ENCODE data around the gene STEAP1B. TPM values are rescaled to one million over a fixed set of nuclear protein-coding genes. Genes with fewer than 3 reads are reported as not detected.
"Not testable (repeated sequence)": the region's sequence is repeated elsewhere in the genome, so short reads cannot be mapped to it uniquely, and the experiment has no call there.

STEAP1B gene
- polyA plus RNA-seq, 1 experiment, result 18.8 TPM

DNA sequence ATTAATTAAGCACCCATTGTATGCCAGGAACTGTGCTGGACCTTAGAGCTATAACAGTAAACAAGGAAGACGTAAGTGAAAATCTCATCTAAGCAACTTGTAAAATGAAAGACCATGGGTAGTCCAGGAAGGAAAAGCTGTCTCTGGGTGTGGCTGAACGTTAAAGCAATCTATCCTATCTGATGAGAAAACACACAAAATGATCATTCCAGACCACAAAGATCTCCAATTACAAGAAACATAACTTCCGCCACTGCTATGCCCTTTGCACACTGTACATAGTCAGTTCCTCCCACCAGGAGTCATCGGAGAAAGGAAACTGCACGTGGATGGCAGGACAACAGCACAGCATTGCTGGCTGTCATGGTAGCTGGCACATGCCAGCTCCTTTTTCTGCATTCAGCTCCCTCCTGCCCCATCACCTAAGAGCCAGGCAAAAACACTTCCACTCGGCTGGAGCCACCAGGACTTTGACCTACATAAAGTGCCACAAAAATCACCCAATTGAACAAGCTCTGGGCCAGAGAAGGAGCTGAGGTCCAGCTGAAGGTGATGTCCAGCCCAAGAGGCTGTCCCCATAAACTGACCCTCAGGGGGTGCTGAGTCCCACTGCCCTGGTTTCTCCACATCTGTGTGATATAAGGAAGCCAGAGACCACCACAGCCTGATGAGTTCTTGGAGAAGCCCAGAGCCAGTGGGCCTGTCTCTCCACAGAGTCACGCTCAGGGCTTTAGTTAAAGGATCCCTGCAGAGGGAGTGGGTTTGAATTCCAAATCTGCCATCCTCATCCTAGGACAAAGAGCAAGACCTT, 56.4 kb downstream of the STEAP1B start:
- DNase-seq (ENCODE audit: low read depth, low spot score), result no peak
- Histone ChIP-seq H3K27me3 (ENCODE audit: control insufficient read depth, insufficient read depth, low read length) (no peaks in the 10 kb centered on the region), H3K9me3 (ENCODE audit: control insufficient read depth, insufficient read depth, low read length) (no peaks in the 10 kb centered on the region), H3K27ac (ENCODE audit: low read depth, low read length) (no peak overlapping the region), H3K4me3 (ENCODE audit: low read depth, low read length) (no peak overlapping the region)
- ChIA-PET POLR2A (no interaction called here), CTCF (no interaction called here)
- TF ChIP-seq, protein P1, sequence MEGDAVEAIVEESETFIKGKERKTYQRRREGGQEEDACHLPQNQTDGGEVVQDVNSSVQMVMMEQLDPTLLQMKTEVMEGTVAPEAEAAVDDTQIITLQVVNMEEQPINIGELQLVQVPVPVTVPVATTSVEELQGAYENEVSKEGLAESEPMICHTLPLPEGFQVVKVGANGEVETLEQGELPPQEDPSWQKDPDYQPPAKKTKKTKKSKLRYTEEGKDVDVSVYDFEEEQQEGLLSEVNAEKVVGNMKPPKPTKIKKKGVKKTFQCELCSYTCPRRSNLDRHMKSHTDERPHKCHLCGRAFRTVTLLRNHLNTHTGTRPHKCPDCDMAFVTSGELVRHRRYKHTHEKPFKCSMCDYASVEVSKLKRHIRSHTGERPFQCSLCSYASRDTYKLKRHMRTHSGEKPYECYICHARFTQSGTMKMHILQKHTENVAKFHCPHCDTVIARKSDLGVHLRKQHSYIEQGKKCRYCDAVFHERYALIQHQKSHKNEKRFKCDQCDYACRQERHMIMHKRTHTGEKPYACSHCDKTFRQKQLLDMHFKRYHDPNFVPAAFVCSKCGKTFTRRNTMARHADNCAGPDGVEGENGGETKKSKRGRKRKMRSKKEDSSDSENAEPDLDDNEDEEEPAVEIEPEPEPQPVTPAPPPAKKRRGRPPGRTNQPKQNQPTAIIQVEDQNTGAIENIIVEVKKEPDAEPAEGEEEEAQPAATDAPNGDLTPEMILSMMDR (IDR thresholded peaks at IDR 0.05; ENCODE audit: low read depth, low read length), result no peak

DNA sequence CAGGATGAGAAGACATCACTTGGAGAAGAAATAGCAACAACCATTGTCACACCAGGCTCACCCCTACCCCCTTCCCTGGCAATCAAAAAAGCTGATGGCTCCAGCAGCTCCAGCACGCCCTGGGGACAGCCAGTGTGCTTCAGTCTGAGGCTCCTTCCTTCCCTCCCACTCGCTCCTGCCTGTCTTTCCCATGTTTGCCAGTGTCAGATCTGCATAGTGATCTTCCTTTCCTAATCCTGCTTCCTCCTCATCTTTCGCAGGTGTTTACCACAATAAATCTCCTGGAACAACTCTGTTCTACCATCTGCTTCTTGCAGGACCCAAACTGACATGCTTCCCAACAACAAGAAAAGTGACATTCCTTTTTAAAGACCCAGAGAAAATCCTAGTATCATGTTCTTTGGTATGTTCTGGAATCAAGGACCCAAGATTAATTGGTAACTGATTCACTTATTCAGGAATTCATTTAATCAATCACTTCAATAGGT, 57.1 kb downstream of the STEAP1B start:
- POLR2A ChIA-PET, result no interaction called here
- TF ChIP-seq, protein P1 (IDR thresholded peaks at IDR 0.05; ENCODE audit: low read depth, low read length), result no peak
- no peak for DNase-seq (ENCODE audit: low read depth, low spot score)
- H3K9me3 ChIP-seq (ENCODE audit: control insufficient read depth, insufficient read depth, low read length), result no peaks in the 10 kb centered on the region
- no peaks in the 10 kb centered on the region for H3K27me3 ChIP-seq (ENCODE audit: control insufficient read depth, insufficient read depth, low read length)
- H3K4me3 ChIP-seq (ENCODE audit: low read depth, low read length), result no peak overlapping the region
- H3K27ac ChIP-seq (ENCODE audit: low read depth, low read length), result no peak overlapping the region
- CTCF ChIA-PET, result no interaction called here

DNA sequence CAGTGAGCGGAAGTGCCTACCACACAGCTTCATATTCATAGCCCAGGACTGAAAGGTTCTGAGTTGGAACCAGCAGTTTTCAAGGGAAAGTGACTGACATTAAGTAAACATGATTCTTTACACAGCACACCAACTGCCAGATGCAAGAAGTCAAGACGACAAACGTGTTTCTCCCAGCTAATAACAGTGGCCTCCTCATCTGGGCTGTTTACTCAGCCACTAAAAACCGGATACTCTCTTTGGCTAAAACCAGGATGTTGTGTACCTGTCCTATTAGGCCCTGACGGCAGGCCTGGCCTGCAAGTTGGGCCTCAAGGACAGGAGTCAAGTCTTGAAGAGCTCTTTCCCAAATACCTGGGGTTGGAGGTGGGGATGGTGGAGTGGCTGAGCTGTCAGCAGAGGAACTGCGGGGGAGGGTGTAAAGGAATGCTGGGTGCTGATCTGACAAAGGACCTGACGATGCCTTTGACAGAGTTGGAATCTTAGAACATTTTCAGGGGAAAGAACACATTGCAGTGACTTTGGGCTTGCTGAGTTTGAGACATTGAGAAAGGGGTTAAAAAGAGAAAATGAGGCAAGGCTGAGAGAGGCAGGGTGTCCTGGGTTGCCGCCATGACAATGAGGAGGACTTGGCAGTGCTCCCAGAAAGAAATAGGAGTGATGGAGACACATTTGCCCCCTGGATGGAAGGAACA, 57.7 kb downstream of the STEAP1B start:
- CTCF ChIA-PET, result no interaction called here
- TF ChIP-seq, protein P1 (IDR thresholded peaks at IDR 0.05; ENCODE audit: low read depth, low read length), result no peak
- Histone ChIP-seq H3K27me3 (ENCODE audit: control insufficient read depth, insufficient read depth, low read length) (no peaks in the 10 kb centered on the region), H3K4me3 (ENCODE audit: low read depth, low read length) (no peak overlapping the region), H3K9me3 (ENCODE audit: control insufficient read depth, insufficient read depth, low read length) (no peaks in the 10 kb centered on the region), H3K27ac (ENCODE audit: low read depth, low read length) (no peak overlapping the region)
- POLR2A ChIA-PET, result no interaction called here
- no peak for DNase-seq (ENCODE audit: low read depth, low spot score)

DNA sequence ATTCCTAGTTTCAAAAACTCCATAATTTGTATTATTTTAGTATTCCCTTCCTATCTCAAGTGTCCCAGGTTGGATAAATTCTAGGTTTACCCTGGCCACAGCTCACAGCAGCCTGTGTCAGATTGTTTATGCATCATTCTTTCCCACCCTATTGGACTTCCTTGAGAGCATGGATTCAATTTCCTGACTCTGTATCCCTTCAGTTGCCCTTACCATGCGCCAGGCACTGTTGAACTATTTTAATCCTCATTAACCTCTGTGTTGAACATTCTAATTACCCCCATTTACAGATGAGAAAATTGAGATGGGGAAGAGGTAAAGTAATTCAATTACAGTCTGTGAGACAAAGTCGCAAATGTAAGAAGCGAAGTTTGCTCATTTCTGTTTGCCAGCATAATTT, 58.8 kb downstream of the STEAP1B start:
- ChIA-PET POLR2A (no interaction called here), CTCF (interaction anchor here (0.8 to 1.5 kb wide), 2 partner anchors 11 to 338 kb away, joined by 3 to 6 read pairs; no protein-coding TSS in a partner anchor)
- H3K27me3 ChIP-seq (ENCODE audit: control insufficient read depth, insufficient read depth, low read length), result no peaks in the 10 kb centered on the region
- no peak for DNase-seq (ENCODE audit: low read depth, low spot score)
- no peak overlapping the region for H3K27ac ChIP-seq (ENCODE audit: low read depth, low read length)
- TF ChIP-seq, protein P1 (IDR thresholded peaks at IDR 0.05; ENCODE audit: low read depth, low read length), result no peak
- H3K9me3 ChIP-seq (ENCODE audit: control insufficient read depth, insufficient read depth, low read length), result no peaks in the 10 kb centered on the region
- no peak overlapping the region for H3K4me3 ChIP-seq (ENCODE audit: low read depth, low read length)

DNA sequence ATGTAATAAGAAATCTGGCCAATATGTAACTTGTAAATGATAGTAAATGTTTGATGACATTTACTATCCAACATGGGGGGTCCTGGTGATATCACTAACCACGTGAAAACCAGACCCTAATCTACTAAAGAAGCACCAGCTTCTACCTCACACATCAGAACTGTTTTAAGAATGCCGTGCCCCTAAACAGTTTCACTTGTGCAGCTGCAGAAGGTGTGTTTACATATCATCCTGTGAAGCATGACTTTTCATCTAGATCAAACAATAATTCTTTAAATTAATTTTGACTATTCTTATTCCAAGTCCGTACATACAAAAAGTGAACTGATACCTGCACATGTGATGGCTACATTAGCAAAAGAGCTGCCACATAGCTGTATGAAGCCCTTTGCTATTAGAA, 61.0 kb downstream of the STEAP1B start:
- TF ChIP-seq, protein P1 (IDR thresholded peaks at IDR 0.05; ENCODE audit: low read depth, low read length), result no peak
- H3K27ac ChIP-seq (ENCODE audit: low read depth, low read length), result no peak overlapping the region
- H3K27me3 ChIP-seq (ENCODE audit: control insufficient read depth, insufficient read depth, low read length), result no peaks in the 10 kb centered on the region
- no peaks in the 10 kb centered on the region for H3K9me3 ChIP-seq (ENCODE audit: control insufficient read depth, insufficient read depth, low read length)
- POLR2A ChIA-PET, result no interaction called here
- no peak overlapping the region for H3K4me3 ChIP-seq (ENCODE audit: low read depth, low read length)
- CTCF ChIA-PET, result interaction anchor here (0.6 to 0.7 kb wide), 2 partner anchors 8 to 176 kb away, joined by 3 read pairs; no protein-coding TSS in a partner anchor
- DNase-seq (ENCODE audit: low read depth, low spot score), result no peak

DNA sequence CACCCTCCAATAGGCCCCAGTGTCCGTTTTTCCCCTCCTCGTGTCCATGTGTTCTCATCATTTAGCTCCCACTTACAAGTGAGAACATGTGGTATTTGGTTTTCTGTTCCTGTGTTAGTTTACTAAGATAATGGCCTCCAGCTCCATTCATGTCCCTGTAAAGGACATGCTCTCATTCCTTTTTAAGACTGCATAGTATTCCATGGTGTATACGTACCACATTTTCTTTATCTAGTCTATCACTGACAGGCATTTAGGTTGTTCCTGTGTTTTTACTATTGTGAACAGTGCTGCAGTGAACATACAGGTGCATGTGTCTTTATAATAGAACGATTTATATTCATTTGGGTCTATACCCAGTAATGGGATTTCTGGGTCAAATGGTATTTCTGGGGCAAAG, 63.4 kb downstream of the STEAP1B start:
- H3K4me3 ChIP-seq (ENCODE audit: low read depth, low read length); H3K27me3 ChIP-seq (ENCODE audit: control insufficient read depth, insufficient read depth, low read length); H3K9me3 ChIP-seq (ENCODE audit: control insufficient read depth, insufficient read depth, low read length); DNase-seq (ENCODE audit: low read depth, low spot score); H3K27ac ChIP-seq (ENCODE audit: low read depth, low read length); POLR2A ChIA-PET: not testable (repeated sequence)
- CTCF ChIA-PET, result interaction anchor here (1.0 kb wide), 1 partner anchor 332 kb away, joined by 3 read pairs; no protein-coding TSS in a partner anchor

Data from AG04450 (cell line).